HG03442 (cell line): ENCODE results near the gene TTC13.

Experiments used
- ATAC-seq: cut with Tn5 transposase; IDR thresholded peaks from one replicate; pipeline ENCODE4 v1.9.1; 2021; ENCODE audit warnings: mild to moderate bottlenecking, moderate library complexity; ENCODE audit not compliant: unreplicated experiment

Gene TTC13

DNA sequence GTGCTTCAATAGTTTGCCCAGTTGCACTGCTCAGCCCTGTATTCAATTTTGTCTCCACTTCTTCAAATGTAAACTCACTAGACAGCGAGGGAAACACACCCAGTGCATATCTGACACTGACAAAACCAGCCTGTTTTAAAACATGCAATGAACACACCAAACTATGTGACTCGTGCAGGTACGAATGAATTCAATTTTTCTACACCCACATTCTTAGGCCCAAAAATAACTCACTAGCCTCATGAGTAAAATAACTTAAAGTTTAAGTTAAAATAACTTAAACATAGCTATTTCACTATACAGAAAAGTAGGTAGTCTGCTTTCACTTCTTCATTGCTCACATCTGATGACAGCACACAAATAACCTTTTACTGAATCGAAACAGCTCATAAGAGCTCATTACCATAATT, 21.1 kb downstream of the TTC13 start:
- ATAC-seq: peak; percentile 79

DNA sequence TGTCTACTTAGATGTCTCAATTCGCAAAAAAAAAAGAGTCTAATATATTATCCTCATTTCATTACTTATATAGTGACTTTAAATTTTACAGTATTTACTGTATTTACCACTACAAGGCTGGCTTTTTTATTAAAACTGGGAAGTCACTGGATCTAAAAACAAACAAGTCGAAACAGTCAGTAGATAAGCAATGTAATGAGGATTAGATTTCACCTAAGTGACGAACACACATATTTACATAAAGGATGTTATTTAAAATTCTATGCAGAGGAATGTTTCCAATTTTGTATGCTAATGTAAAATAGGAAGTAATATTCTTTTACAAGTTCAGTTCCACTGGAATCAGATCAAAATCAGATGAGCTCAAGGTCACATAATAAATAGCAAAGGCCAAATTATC, 28.3 kb downstream of the TTC13 start:
- ATAC-seq: no peak

DNA sequence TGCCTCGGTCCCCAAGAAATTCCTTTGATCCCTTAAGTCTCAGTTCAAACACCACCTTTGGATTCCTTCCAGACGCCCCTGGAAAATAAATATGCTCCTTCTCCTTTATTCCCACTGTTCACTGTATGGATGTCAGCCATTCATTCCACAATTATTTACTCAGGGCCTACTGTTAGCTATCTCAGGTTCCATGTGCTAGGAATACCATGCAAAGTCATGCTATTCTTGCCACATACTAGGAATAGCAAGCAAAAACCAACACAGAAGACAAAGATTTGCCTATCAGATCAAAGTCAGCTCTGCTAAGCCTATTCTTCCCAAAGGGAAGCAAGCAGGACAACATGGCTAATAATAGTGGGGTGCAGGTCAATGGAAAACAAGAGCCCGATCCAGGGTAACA, 29.8 kb downstream of the TTC13 start:
- no peak for ATAC-seq

DNA sequence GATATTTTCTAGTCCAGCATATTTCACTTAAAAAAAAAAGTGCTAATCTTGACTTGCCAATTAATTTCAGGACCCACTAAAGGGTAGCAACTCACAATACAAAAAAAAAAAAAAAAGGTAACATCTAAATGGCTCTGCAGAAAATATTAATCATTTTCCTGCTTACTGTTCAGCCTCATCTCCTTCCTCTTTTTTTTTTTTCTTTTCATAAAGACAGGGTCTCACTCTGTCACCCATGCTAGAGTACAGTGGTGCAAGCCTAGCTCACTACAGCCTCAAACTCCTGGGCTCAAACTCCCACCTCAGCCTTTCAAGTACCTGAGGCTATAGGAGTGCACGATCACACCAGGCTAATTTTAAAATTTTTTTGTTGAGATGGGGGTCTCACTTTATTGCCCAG, 30.4 kb downstream of the TTC13 start:
- no peak for ATAC-seq

DNA sequence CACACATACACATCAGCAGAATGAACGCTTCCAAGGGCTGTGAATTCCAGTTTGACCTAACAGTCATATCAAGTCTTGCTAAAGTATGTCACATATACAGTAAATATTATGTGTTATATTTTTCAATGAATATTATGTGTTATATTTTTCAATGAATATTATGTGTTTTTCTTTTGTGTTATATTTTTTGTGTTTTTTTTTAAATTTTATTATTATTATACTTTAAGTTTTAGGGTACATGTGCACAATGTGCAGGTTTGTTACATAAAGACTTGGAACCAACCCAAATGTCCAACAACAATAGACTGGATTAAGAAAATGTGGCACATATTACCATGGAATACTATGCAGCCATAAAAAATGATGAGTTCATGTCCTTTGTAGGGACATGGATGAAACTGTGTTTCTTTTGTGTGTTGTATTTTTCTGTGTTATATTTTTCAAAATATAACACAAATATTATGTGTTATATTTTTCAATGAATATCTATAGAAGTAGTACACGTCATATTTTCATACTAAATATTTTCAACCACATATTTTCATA, 35.5 kb downstream of the TTC13 start:
- no peak for ATAC-seq

DNA sequence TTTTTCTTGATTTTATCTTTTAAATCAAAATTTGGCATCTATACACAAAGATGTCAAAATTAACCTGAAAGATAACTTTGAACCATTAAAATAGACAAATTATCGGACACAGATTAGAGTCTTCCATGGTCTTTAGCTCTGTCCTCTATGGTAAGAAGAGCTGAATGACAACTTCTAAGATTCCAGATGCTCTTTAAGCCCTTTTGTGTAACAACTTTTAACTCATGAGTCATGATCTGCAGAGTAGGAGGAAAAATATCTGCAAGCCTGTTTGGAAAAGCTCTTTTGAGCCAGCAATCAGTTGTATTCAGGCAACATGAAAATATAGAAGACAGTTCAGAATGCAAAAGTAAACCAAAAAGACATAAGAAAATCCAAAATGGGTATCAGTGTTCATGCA, 37.8 kb downstream of the TTC13 start:
- no peak for ATAC-seq

DNA sequence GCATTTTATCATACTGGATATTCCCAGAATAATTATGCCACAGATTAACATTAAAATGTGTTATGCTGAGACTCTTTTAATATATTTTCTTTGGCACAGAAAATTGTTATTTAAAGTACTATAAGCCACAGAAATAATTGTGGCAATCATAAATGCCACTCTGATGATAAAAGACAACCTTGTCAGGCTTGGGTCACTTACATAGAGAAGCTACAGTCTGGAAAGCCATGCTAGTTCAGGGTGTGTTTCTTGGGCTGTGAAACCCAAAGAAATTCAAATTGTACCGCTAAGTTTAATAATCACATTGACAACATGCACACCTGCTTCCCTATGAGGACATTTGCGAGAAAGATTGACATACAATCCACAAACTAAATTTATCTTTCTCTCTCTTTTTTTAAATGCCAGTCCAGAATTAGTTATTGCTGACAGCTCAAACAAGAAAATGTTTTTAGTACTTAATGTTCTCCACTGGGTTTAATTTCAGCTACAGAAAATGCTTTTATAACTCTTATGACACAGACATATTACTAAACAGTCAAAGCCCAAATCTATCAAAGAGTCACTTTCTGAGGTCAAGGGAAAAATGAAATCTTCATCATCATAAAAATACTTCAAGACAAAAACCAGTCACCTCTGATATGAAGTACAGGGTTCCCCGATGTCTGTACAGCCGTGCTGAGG, 38.7 kb downstream of the TTC13 start:
- no peak for ATAC-seq

DNA sequence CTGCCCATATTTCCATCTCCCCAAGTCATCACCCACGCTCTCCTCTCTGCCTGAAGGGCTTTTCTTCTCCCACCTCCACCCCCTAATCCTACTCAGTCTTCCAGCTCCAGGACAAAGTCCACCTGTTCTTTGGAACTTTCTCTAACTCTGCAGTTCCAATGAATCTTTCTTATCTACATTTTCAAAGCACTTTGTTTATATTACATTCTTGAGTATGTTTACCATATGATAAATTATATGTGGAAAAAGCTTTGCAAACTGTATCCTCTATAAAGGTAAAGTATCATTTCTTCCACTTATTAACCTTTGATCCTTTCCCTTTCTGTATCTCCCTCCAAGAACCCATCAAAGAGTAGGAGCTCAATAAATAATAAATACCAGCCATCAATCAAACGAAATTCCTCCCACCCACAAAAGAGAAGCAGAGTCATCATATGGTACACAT, 39.7 kb downstream of the TTC13 start:
- no peak for ATAC-seq

DNA sequence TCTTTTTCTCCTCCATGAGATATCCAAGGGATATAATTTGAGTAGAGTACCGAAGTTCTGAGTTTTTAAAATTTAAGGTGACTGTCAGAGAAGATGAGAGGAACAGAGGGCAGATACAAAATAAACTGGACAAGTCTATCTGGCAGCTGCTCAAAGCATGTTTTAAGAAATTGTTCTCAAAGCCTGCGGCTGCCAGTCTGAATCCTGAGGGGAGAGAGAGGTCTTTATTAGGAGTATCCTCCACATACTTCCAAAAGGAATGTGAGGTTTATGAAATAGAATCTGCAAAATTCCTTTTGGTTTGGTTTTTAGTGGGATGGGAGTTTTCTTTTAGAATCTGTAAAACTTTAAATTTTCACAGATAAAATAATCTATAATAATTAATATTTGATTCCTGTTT, 41.3 kb downstream of the TTC13 start:
- ATAC-seq: no peak

DNA sequence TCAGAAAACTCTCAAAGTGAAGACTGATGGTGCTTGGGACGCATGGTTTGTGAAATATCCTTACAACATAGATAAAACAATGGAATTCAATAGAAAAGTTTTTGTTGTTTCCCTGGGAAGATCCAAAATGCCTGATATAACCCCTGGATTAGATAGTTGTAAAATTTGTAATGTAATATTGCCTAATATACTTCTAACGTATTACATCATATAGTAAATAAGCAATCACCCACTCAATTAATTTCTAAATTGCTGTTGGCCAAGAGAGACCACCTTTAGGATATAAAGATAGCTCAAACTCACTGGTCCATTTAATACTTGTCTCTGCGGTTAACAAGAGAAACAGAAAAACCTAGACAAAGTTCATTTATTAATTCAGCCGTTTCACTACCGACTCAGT, 42.2 kb downstream of the TTC13 start:
- ATAC-seq: no peak

DNA sequence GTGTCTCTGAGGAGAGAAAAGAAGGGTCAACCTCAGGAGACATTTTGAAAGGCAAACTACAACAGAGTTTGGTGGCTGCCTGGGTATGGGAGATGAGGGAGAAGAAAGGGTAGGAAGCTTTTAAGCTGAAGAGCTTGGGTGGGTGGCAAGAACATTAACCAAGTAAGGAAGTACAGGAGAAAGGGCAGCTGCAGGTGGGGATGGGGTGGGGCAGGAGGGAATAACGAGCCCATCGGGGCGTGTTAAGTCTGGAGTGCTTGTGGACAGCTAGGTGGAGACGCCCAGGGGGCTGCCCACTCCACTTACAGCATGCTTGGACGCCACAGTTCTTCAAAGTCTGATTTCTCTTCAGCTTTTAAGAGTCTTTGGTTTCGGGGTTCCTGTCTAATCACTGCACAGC, 42.8 kb downstream of the TTC13 start:
- ATAC-seq: no peak

DNA sequence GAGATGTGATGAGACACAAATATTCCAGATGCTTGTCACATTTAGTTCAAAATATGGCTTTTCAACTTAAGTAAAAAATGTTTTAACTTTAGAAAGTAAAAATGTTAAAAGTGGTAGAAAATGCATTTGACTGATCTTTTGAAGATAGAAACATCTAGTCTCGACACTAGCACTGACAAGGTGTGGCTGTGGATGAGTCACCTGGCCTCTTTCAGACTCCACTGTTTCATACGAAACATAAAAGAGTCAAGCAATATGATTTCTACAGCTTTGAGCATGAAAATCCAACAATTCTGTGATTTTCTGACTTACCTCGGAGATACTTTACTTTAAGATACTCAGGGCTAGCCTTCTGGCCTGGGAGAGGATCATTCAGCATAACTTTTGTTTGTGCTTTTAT, 47.7 kb downstream of the TTC13 start:
- no peak for ATAC-seq

DNA sequence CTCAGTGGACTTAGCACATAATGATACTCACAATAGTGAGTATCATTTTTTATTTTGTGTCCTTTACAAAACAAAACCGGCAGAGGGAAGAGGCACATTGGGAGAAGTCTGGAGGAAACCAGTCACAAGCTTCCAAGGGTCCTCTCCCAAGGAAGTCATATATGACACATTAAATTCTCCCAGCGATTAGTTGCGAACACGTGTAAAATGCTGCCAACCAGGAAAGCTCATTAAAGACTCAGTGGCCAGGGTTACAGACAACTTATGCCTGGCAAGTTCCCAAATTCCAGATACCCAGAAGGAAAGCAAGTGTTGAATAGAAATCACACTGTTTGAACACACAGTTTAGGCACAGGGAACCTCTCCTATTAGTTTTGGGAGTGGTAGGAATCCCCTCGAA, 52.5 kb downstream of the TTC13 start:
- ATAC-seq: no peak

DNA sequence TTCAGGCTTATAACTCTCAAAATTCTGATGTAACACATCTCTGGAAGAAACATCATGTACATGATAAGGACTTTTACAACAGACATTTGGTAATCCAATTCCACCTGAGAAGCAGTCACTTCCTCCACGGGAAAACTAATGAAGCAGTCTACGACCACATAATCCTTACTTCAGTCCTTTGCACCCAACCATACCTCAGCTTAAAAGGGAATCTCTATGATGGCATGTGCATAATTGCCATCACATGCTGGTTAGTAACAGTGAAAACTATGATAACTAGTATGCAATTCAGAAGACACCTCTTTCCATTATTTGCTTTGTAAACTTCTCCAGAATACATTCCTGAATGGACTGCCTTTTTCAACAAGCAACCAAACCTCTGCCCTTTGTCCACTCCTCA, 53.1 kb downstream of the TTC13 start:
- ATAC-seq: no peak

DNA sequence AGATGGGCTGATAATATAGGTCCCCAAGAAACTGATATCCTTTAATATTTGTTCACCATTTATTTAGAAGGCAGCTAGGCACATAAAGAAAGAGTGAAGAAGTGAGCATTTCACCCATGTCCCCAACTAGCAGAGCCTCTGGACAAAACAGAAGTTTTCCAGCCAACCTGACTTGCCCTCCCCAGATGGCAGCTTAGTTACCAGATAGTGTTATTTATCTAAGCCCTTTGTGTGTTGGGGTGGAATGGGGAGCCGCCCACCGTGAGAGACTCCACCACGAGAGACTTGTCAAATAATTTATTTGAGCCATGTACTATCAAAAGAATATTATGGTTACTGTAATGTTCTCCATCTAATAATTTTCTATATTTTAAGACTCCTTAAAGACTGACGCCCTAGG, 55.5 kb downstream of the TTC13 start:
- no peak for ATAC-seq

DNA sequence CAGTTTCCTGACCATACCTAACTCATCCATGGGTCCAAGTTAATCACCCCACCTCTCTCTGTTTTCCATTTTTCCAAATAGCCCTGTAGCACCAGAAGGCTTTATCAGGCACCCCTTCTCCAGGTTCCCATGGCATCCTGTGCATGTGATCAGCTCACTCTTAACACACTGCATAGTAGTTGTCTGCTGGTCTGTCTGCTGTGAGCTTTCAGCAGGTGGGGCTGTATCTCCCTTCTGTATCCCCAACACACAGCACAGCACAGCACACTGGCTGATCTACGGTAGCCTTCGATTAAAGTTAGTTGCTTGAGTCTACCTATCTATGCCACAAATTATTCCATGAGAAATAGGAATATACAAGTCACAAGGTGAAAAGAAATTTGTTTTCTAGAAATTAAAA, 56.0 kb downstream of the TTC13 start:
- ATAC-seq: no peak

DNA sequence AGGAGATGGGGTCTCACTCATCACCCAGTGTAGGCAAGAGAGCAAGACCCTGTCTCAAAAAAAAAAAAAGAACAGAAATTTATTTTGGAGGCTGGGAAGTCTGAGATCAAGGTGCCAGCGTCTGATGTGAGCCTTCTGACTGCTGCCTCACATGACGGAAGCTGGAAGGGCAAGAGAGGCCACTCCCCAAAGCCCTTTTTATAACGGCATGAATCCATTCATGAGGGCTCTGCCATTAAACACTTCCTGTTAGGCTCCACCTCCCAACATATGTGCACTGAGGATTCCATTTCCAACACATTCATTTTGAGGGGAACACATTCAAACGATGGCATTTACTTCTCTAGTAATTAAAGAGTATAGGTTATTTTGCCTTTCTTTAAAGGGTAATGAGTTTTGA, 59.5 kb downstream of the TTC13 start:
- ATAC-seq: no peak

DNA sequence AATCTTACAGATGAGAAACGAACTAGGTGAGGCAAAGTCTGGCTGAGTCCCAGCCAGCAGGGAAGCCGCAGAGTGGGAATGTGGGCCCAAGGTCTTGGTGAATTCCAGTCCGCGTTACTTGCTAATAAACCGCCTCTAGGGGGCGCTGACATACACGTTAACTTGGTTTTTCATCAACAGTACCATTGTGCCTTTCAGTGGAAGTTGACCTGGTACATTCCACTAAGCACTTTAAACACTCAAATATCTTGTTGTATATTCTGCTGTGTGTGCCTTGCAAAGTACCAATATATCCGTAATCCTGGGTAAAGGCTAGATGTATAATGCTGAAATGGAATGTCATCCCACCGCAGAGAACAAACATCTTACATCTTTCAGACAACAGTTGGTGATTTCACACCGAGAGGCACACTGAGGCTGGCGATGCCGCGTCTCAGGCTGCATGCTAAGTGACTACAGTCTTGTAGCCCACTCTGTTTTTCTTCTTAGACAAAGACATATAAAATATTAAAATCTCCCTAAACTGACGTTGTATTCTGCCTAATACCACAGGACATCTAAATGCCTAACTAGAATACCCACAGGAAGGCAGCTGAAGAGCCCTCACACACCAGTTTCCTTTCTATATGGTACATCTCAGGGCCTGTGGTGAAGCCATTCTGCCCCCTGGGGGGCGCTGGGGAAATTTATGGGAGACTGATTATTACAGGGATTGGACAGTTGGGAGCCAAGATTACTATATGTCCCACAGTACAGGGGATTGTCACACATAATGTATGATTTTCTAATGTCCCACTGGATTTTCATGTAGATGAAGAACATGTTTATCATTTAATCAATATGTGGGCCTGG, 61.2 kb downstream of the TTC13 start:
- ATAC-seq: peak; percentile 76

DNA sequence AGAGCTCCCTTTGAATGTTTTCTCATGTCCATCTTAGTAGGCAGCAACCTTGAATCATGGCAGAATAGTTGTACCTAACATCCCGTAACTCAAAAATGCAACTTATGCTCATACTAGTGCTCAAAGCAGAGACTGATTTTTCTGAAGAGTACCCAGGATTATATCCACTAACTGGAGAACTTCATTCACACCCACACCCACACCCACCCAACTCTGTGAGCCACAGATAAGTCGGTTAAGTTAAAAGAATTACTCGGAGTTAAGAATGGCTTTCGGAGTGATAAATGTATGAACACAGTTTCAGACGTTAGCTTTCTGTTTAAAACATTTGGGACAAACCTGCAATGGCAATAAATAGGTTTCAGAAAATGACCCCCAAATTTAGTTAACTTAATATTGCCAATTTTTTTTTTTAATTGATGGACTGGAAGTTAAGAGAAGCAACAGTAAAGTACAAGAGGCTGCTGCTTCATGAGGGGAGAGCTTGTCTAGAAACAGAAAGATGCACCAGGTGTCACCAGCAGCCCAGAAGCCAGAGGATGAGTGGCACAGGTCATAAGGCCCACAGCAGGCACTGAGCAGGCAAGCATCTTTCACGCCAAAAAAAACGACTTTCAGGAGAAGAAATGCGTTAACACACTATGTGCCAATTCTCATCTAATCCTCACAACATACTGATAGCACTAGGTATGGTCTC, 61.9 kb downstream of the TTC13 start:
- ATAC-seq: no peak

DNA sequence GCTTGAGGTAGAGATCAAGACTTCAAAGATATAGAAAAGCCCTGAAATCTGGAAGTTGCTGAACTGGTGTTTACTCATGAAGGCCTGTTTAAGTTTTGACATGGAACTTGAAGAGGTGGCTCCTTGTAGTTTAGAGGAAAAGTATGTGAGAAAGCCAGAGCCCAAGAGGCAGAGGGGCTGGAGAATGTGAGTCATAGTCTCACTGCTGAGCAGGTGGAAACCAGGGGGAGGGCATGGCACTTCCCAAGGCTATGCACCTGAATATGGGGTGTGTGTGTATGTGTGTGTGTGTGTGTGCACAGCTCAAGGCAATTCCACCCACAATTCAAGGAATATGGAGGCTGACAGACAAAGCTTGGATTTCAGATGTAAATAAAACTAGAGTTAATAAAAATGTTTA, 63.6 kb downstream of the TTC13 start:
- ATAC-seq: no peak

DNA sequence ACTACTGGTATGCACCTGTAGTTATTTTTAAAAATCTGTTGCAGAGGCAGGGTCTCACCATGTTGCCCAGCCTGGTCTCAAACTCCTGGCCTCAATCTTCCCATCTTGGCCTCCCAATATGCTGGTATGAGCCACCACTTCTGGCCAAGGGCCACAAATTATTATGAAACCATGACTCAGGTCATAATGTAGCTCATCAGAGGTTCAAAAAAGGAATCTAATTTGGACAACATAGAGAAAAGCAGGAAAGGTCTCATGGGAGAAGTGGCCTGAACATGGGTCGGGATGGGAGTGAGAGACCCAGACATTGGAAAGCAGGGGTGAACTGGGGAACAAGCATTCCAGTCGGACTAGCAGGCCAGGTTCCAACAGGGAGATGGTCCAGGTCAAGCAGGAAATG, 65.2 kb downstream of the TTC13 start:
- ATAC-seq: no peak

DNA sequence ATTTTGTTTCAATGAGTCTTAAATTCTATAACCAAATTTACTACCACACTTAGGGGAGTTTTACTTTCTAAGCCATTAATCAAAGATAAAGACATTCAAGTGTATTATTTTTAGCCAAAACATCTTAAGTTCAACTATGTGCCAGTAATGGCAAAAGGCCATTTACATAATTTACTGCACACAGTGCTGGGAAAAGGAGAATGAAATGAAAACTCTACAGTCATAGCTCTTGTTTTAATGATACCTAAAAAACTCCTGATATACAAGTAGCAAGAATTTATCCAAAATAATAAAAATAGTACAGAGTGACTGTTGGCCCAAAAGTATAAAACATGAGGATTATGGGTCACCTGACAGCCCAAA, 67.9 kb downstream of the TTC13 start:
- no peak for ATAC-seq
